Measurements from ENCODE around the gene TBC1D9B. TPM values are rescaled to one million over a fixed set of nuclear protein-coding genes. Genes with fewer than 3 reads are reported as not detected.

Gene TBC1D9B
- total and polyA plus RNA-seq, 9 of the 15 experiments (the other 6 are each of a cell fraction or from before 2014, with no cell fraction given): 2.9 to 59.1 (median 33.5) TPM

- TF ChIP-seq NR2C1 (IDR thresholded peaks at IDR 0.05) (peak; percentile 84), NR2C1 (tag; IDR thresholded peaks at IDR 0.05) (peak; percentile 89), PML (IDR thresholded peaks at IDR 0.05; ENCODE audit: low read length) (peak; percentile 63), XRCC4 (IDR thresholded peaks at IDR 0.05; ENCODE audit: extremely low read depth, insufficient read depth, insufficient read length) (no peak), GABPB1 (CRISPR knock-in tag; IDR thresholded peaks at IDR 0.05) (peak; percentile 41; the same call in 1 of the 2 replicates), PATZ1 (CRISPR knock-in tag; IDR thresholded peaks at IDR 0.05; ENCODE audit: borderline replicate concordance) (no peak), DNMT1 (IDR thresholded peaks at IDR 0.05) (no peak), ZNF212 (CRISPR knock-in tag; IDR thresholded peaks at IDR 0.05) (no peak), NFATC3 (IDR thresholded peaks at IDR 0.05) (no peak), ZFX (CRISPR knock-in tag; IDR thresholded peaks at IDR 0.05) (peak; percentile 90), MAZ (CRISPR knock-in tag; conservative IDR thresholded peaks at IDR 0.05 in 1 of 2, IDR thresholded peaks at IDR 0.05 in 1 of 2) (peak; percentile 98 to 100), ZFP91 (CRISPR knock-in tag; IDR thresholded peaks at IDR 0.05) (0 out of 2 replicates have a peak, but pooled peaks have one; percentile 8), MYC (IDR thresholded peaks at IDR 0.05; ENCODE audit: low read depth, low read length) (peak; percentile 88), MYC (CRISPR knock-in tag; IDR thresholded peaks at IDR 0.05; ENCODE audit: borderline replicate concordance, low read depth) (peak; percentile 57; the same call in 1 of the 2 replicates), NUFIP1 (IDR thresholded peaks at IDR 0.05; ENCODE audit: partially characterized antibody) (no peak), ETV6 (IDR thresholded peaks at IDR 0.05; ENCODE audit: borderline replicate concordance in 1 of 2, low read depth in 2 of 2, low read length in 1 of 2) (no peak), ETV6 (CRISPR knock-in tag; IDR thresholded peaks at IDR 0.05; ENCODE audit: borderline replicate concordance) (peak; percentile 47; the same call in 1 of the 2 replicates)
- TF ChIP-seq, protein P1, sequence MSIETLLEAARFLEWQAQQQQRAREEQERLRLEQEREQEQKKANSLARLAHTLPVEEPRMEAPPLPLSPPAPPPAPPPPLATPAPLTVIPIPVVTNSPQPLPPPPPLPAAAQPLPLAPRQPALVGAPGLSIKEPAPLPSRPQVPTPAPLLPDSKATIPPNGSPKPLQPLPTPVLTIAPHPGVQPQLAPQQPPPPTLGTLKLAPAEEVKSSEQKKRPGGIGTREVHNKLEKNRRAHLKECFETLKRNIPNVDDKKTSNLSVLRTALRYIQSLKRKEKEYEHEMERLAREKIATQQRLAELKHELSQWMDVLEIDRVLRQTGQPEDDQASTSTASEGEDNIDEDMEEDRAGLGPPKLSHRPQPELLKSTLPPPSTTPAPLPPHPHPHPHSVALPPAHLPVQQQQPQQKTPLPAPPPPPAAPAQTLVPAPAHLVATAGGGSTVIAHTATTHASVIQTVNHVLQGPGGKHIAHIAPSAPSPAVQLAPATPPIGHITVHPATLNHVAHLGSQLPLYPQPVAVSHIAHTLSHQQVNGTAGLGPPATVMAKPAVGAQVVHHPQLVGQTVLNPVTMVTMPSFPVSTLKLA (conservative IDR thresholded peaks at IDR 0.05): peak; percentile 91 to 95
- TF ChIP-seq, protein P2, sequence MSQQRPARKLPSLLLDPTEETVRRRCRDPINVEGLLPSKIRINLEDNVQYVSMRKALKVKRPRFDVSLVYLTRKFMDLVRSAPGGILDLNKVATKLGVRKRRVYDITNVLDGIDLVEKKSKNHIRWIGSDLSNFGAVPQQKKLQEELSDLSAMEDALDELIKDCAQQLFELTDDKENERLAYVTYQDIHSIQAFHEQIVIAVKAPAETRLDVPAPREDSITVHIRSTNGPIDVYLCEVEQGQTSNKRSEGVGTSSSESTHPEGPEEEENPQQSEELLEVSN (IDR thresholded peaks at IDR 0.05; ENCODE audit: borderline replicate concordance in 1 of 2, extremely low read depth in 1 of 2, insufficient read depth in 1 of 2, insufficient read length in 1 of 2, low read depth in 1 of 2, low read length in 1 of 2, poor library complexity in 1 of 2, severe bottlenecking in 1 of 2): peak; percentile 85 to 89
These were observed 48.9 kb downstream of the TBC1D9B start, which contains the start of gene MRNIP (continued) for GRCh38 chr5:179858586-179859427.

All from K562 (cell line).